B cell (primary cell): ENCODE results near the gene EIF3B. TPM values are rescaled to one million over a fixed set of nuclear protein-coding genes. Genes with fewer than 3 reads are reported as not detected.
"Not testable (repeated sequence)": the region's sequence is repeated elsewhere in the genome, so short reads cannot be mapped to it uniquely, and the experiment has no call there.

Experiments used
- ATAC-seq: fragments of 200-7000 bp; cut with Tn5 transposase; one replicate; pipeline ENCODE4 v1.10.0; 2021; ENCODE audit warnings: low read depth, mild to moderate bottlenecking, moderate number of reproducible peaks, moderate library complexity
- CTCF ChIA-PET: fragments of 350-600 bp; sonication (Branson Sonifier 250); formaldehyde crosslinking; loops from one replicate; lab custom pipeline; 2021; ENCODE audit warnings: antibody characterized with exemption, inconsistent platforms; lab: Charles Lee
- POLR2A ChIA-PET: fragments of 350-600 bp; sonication (Branson Sonifier 250); formaldehyde crosslinking; loops from one replicate; lab custom pipeline; 2021; ENCODE audit warnings: antibody characterized with exemption; lab: Charles Lee
- DNase-seq: peaks from one replicate; pipeline ENCODE4 v3.0.0; 2013
- H2AFZ ChIP-seq: 2 replicates; pipeline ENCODE4 v1.6.1; 2012; ENCODE audit warnings: mild to moderate bottlenecking, low read depth, low read length; ENCODE audit not compliant: insufficient read depth, poor library complexity, severe bottlenecking
- H3K27ac ChIP-seq, 2 donors: 1 replicate in 1 of 2; 2 replicates in 1 of 2; pipeline ENCODE4 v1.5.1; 2012 to 2013; ENCODE audit warnings: low read length in 2 of 2, mild to moderate bottlenecking in 2 of 2, moderate library complexity in 1 of 2
- H3K27me3 ChIP-seq, 4 experiments: fragments of 200-600 bp in 1 of 4; sonication (generic) in 1 of 4; replicated peaks in 1 of 4; 1 replicate in 2 of 4; 2 replicates in 2 of 4; pipeline versions ENCODE4 v1.6.1 to v1.7.0; 2013 to 2016; ENCODE audit warnings: low read length in 3 of 4, mild to moderate bottlenecking in 2 of 4, mixed read lengths in 1 of 4, moderate library complexity in 1 of 4; ENCODE audit not compliant: insufficient read depth in 4 of 4, control insufficient read depth in 3 of 4; ENCODE audit errors: control extremely low read depth in 1 of 4
- H3K36me3 ChIP-seq, 2 experiments: replicated peaks in 1 of 2; 1 replicate in 1 of 2; 2 replicates in 1 of 2; pipeline versions ENCODE4 v1.6.1 to v1.7.1; 2013; ENCODE audit warnings: low read length in 1 of 2; ENCODE audit not compliant: insufficient read depth in 2 of 2, control insufficient read depth in 1 of 2; ENCODE audit errors: control extremely low read depth in 1 of 2, extremely low read depth in 1 of 2
- H3K4me1 ChIP-seq, 2 donors: fragments of 200-600 bp in 1 of 2; sonication (generic) in 1 of 2; 1 replicate in 1 of 2; 2 replicates in 1 of 2; pipeline versions ENCODE4 v1.5.1 to v1.6.1; 2013 to 2017; ENCODE audit warnings: low read length in 2 of 2; ENCODE audit not compliant: control insufficient read depth in 2 of 2, insufficient read depth in 2 of 2
- H3K4me2 ChIP-seq: replicated peaks from 2 replicates; pipeline ENCODE3; 2012; ENCODE audit warnings: mild to moderate bottlenecking, low read depth, low read length; ENCODE audit not compliant: poor library complexity, severe bottlenecking
- H3K4me3 ChIP-seq, 5 experiments: fragments of 200-600 bp in 1 of 5; sonication (generic) in 1 of 5; 1 replicate in 3 of 5; 2 replicates in 2 of 5; pipeline versions ENCODE4 v1.5.1 to v1.7.0; 2011 to 2016; ENCODE audit warnings: low read length in 4 of 5, mild to moderate bottlenecking in 4 of 5, low read depth in 2 of 5, control low read depth in 1 of 5, moderate library complexity in 1 of 5; ENCODE audit not compliant: insufficient read depth in 1 of 5; ENCODE audit errors: control extremely low read depth in 1 of 5, extremely low read depth in 1 of 5
- H3K79me2 ChIP-seq: fragments of 200-600 bp; sonication (generic); one replicate; pipeline ENCODE4 v1.6.0; 2016; ENCODE audit warnings: low read length; ENCODE audit not compliant: control insufficient read depth, insufficient read depth
- H3K9ac ChIP-seq: fragments of 200-600 bp; sonication (generic); 2 replicates; pipeline ENCODE4 v1.6.1; 2017; ENCODE audit warnings: mild to moderate bottlenecking, low read length, moderate library complexity
- H3K9me3 ChIP-seq, 3 donors: one replicate each; pipeline versions ENCODE4 v1.6.1 to v1.7.1; 2013; ENCODE audit warnings: low read length in 2 of 3; ENCODE audit not compliant: control insufficient read depth in 2 of 3, insufficient read depth in 1 of 3; ENCODE audit errors: control extremely low read depth in 1 of 3
- H4K20me1 ChIP-seq: 2 replicates; pipeline ENCODE4 v1.6.0; 2012; ENCODE audit warnings: mild to moderate bottlenecking, low read length; ENCODE audit not compliant: insufficient read depth, control insufficient read depth, poor library complexity, severe bottlenecking
- H3K27ac Mint-ChIP-seq: one replicate; pipeline ENCODE4 v1.8.0; 2021; ENCODE audit warnings: mixed read lengths
- H3K27me3 Mint-ChIP-seq: one replicate; pipeline ENCODE4 v1.8.0; 2021; ENCODE audit warnings: mixed read lengths
- H3K4me1 Mint-ChIP-seq: one replicate; pipeline ENCODE4 v1.8.0; 2021; ENCODE audit warnings: mixed read lengths
- H3K4me3 Mint-ChIP-seq: one replicate; pipeline ENCODE4 v1.8.0; 2021; ENCODE audit warnings: mixed read lengths
- H3K9me3 Mint-ChIP-seq: one replicate; pipeline ENCODE4 v1.8.0; 2022; ENCODE audit warnings: mixed read lengths; ENCODE audit not compliant: insufficient read depth
- EZH2 ChIP-seq: IDR thresholded peaks from 2 replicates; pipeline ENCODE4 v1.6.1; 2012; ENCODE audit warnings: borderline replicate concordance, low read depth, mild to moderate bottlenecking, moderate library complexity, low read length; ENCODE audit not compliant: insufficient read depth, poor library complexity, severe bottlenecking
- WGBS: methylation state at CpG from one replicate; pipeline ENCODE4 v1.1.5; 2013; ENCODE audit warnings: missing lambda C conversion rate; ENCODE audit not compliant: insufficient coverage; 5-methylcytosine and 5-hydroxymethylcytosine counted together
- intact Hi-C: fragments of 100-400 bp; cut with micrococcal nuclease; formaldehyde crosslinking; loops from one replicate; pipeline ENCODE4 v1.10.0; 2022
- polyA plus RNA-seq: library from polyadenylated mRNA; depleted of rRNA; stranded (reverse); fragments of >200 nt; gene quantifications from 2 replicates; pipeline ENCODE4 v1.2.3, GENCODE V29; 2012
- total RNA-seq, 2 donors: library from RNA; stranded (reverse); fragments of 120-200 nt in 1 of 2; gene quantifications; 1 replicate in 1 of 2; 2 replicates in 1 of 2; pipeline versions ENCODE4 v1.2.3 to v1.2.4, GENCODE V29; 2013 to 2022
- TF ChIP-seq, protein P1 (sequence below): fragments of 200-600 bp; IDR thresholded peaks from one replicate; pipeline ENCODE4 v1.8.0; 2022; ENCODE audit warnings: antibody characterized with exemption, mild to moderate bottlenecking

The EIF3B gene
- total and polyA plus RNA-seq, 2 donors (not counting 1 experiment from before 2014, with no cell fraction given): 69.3 to 152 TPM

DNA sequence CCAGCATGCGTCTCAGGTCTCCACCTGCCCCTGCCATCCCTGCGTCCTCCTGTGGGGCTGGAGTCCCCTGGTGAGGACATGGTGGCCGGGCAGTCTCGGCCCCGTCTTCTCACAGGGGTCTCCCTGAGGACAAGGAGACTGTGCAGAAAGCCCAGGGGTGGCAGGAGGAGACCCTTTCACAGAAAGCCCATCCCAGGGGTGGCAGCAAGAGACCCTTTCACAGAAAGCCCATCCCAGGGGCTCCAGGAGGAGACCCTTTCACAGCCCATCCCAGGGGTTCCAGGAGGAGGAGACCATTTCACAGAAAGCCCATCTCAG lies 34.0 kb downstream of the EIF3B start:
- Histone ChIP-seq H3K9me3 (no peaks in the 10 kb centered on the region), H3K4me2 (no peak overlapping the region), H3K4me1 (no peaks in the 10 kb centered on the region), H3K27me3 (no peaks in the 10 kb centered on the region), H3K27ac (no peak overlapping the region), H2AFZ (no peak overlapping the region), H3K4me3 (no peak overlapping the region), H3K9ac (no peak overlapping the region), H3K79me2 (no peaks in the 10 kb centered on the region), H4K20me1 (no peaks in the 10 kb centered on the region), H3K36me3 (no peaks in the 10 kb centered on the region)
- ChIA-PET CTCF (no interaction called here), POLR2A (no interaction called here)
- H3K27me3 Mint-ChIP-seq: no peaks in the 10 kb centered on the region
- DNase-seq (no peak), ATAC-seq (no peak)
- WGBS: 100% methylated on average over 5 of the region's 5 CpGs
- intact Hi-C loops: no loop called here
- no peak for TF ChIP-seq EZH2
- TF ChIP-seq, protein P1, sequence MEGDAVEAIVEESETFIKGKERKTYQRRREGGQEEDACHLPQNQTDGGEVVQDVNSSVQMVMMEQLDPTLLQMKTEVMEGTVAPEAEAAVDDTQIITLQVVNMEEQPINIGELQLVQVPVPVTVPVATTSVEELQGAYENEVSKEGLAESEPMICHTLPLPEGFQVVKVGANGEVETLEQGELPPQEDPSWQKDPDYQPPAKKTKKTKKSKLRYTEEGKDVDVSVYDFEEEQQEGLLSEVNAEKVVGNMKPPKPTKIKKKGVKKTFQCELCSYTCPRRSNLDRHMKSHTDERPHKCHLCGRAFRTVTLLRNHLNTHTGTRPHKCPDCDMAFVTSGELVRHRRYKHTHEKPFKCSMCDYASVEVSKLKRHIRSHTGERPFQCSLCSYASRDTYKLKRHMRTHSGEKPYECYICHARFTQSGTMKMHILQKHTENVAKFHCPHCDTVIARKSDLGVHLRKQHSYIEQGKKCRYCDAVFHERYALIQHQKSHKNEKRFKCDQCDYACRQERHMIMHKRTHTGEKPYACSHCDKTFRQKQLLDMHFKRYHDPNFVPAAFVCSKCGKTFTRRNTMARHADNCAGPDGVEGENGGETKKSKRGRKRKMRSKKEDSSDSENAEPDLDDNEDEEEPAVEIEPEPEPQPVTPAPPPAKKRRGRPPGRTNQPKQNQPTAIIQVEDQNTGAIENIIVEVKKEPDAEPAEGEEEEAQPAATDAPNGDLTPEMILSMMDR: no peak
- no peaks in the 10 kb centered on the region for H3K9me3 Mint-ChIP-seq
- no peak overlapping the region for H3K4me3 Mint-ChIP-seq
- H3K4me1 Mint-ChIP-seq: peaks cover 7% of the 10 kb centered on the region
- H3K27ac Mint-ChIP-seq: no peak overlapping the region

DNA sequence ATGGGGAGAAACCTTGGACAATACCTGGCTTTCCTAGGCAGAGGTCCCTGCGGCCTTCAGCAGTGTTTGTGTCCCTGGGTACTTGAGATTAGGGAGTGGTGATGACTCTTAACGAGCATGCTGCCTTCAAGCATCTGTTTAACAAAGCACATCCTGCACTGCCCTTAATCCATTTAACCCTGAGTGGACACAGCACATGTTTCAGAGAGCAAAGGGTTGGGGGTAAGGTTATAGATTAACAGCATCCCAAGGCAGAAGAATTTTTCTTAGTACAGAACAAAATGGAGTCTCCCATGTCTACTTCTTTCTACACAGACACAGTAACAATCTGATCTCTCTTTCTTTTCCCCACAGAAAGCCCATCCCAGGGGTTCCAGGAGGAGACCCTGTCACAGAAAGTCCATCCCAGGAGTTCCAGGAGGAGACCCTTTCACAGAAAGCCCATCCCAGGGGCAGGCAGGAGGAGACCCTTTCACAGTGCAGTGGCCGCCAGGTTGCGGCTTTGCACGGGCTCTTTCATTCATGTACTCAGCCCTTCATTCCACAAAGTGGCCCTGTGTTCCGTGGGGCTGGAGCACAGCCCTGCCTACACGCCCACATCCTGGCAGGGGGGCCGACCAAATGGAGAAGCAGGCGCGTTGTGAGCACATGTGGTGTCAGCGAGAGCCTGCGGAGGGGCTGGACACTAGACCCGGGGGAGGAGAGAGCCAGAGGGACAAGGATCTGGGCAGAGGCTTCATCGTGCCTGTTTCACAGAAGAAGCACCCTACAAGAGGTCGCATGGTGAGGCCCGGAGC lies 35.6 kb downstream of the EIF3B start:
- H3K79me2 ChIP-seq, H3K9ac ChIP-seq, H3K27ac ChIP-seq, H3K4me3 ChIP-seq, H3K9me3 ChIP-seq, ATAC-seq, H3K4me2 ChIP-seq, intact Hi-C loops, H3K27me3 ChIP-seq, H3K4me1 Mint-ChIP-seq, H3K4me1 ChIP-seq, H3K36me3 ChIP-seq, H3K9me3 Mint-ChIP-seq, H3K27ac Mint-ChIP-seq, CTCF ChIA-PET, H2AFZ ChIP-seq, H3K27me3 Mint-ChIP-seq, H4K20me1 ChIP-seq, H3K4me3 Mint-ChIP-seq, POLR2A ChIA-PET, DNase-seq: not testable (repeated sequence)
- WGBS: 41% methylated on average over 12 of the region's 16 CpGs
